NCI-H82 treated with DMSO at 0.1 percent for 48 hours (cell line): Measurements from ENCODE around the gene KANSL1L.
"Not testable (repeated sequence)": the region's sequence is repeated elsewhere in the genome, so short reads cannot be mapped to it uniquely, and the experiment has no call there.

Experiments used
- DNase-seq: peaks from one replicate; lab custom pipeline; 2025; ENCODE audit not compliant: unreplicated experiment; lab: John Stamatoyannopoulos, UW

Gene KANSL1L, protein sequence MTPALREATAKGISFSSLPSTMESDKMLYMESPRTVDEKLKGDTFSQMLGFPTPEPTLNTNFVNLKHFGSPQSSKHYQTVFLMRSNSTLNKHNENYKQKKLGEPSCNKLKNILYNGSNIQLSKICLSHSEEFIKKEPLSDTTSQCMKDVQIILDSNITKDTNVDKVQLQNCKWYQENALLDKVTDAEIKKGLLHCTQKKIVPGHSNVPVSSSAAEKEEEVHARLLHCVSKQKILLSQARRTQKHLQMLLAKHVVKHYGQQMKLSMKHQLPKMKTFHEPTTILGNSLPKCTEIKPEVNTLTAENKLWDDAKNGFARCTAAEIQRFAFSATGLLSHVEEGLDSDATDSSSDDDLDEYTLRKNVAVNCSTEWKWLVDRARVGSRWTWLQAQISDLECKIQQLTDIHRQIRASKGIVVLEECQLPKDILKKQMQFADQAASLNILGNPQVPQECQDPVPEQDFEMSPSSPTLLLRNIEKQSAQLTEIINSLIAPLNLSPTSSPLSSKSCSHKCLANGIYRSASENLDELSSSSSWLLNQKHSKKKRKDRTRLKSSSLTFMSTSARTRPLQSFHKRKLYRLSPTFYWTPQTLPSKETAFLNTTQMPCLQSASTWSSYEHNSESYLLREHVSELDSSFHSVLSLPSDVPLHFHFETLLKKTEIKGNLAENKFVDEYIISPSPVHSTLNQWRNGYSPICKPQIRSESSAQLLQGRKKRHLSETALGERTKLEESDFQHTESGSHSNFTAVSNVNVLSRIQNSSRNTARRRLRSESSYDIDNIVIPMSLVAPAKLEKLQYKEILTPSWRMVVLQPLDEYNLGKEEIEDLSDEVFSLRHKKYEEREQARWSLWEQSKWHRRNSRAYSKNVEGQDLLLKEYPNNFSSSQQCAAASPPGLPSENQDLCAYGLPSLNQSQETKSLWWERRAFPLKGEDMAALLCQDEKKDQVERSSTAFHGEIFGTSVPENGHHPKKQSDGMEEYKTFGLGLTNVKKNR

DNA sequence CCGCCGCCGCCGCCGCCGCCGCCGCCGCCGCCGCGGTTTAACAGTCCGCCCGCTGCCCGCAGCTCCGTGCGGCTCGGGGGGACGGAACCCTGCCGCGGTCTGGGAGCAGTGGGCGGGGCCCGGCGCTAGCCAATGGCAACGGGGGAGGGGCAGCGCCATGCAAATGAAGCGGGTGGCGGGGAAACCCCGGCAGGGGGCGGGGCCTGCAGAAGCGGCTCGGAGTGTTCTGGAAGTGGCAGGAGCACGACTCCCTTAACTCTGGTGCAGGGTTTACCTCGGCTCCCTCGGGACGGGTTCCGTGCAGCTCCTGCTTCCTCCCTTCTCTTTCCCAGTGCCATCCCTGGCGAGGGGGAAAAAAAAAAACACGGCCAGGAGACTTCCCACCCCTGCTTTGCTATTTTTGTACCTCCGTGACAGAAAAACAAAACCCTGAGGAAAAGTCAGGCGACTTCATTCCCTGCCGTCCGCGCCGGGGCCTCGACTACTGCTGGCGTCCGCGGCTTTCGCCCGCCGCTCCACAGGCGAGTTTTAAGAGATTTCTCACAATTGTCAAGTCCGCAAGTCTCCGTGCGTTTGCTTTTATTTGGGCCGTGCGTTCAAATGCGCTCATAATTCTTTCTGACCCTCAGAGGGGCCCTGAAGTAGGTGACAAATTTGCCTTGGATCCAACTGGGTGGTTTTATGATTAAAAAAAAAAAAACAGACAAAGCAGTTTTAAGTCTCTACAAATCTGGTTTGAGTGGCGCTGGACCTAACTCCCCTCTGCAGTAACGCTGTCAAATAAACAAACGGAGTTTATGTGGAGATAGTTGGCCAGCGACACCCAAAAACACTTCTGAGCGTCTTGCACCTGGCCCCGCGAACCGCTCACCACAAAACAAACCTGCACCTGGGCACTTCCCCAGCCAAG, at the start of gene KANSL1L:
Gene KANSL1L, minus strand, starts transcription at position 101 of the 910 bp plus-strand sequence. CDS start 16,827 bp downstream, outside the sequence.
- peak; percentile 95 for DNase-seq

DNA sequence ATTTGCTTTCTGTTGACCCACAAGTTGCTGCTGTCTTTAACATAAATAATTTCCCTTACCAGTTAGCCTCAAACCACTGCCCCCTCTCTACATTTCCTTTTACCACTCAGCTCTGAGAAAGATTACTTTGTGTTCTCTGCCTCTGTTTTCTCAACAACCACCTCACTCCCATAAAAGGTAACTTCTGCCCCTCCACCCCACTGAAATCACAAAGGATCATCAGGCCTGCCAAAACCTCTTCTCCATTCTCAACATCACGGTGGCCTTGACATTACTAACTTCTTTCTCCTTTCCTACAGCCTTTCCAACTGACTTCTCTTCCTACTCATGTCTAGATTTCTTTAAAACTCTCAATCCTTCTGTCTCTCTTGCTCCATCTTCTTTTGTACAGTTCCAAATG, 43.9 kb upstream of the KANSL1L start:
- no peak for DNase-seq

- no peak for DNase-seq
Observed at GRCh38 chr2:210210185-210210584, 39.0 kb upstream of the KANSL1L start.

DNA sequence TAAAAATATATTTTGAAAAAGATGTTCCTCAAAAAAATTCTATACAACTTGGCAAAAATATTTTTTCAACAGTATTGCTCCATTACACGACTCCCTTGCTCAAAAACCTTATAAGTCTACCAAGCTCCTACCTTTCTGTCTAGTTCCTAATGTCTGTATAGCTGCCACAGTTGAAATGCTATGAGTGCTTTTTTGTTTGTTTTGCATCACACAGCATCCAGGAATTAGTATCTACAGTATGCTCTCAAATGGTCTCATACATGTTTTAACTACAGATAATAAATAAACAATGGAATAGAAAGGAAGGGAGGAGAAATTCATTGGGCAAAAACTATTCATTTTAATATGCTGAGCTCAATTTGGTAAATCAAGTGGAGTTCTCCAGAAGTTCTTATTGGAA, 36.7 kb upstream of the KANSL1L start:
- no peak for DNase-seq

DNA sequence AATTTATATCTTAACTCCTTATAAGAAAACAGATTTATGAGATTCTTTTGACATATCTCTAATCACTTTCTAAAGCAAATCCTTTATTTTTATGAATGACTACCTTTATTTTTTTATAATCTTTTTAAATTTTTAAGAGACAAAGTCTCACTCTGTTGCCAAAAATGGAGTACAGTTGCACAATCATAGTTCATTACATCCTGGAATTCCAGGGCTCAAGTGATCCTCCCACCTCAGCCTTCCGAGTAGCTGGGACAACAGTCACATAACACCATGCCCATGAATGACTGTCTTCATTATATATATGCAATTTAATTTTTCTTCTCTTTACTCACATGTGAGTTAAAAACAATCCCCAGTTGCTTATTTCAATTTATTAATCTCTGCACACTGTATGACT, 32.3 kb upstream of the KANSL1L start:
- no peak for DNase-seq

GRCh38 chr2:210203147-210203546, 31.9 kb upstream of the KANSL1L start:
- DNase-seq: no peak

DNA sequence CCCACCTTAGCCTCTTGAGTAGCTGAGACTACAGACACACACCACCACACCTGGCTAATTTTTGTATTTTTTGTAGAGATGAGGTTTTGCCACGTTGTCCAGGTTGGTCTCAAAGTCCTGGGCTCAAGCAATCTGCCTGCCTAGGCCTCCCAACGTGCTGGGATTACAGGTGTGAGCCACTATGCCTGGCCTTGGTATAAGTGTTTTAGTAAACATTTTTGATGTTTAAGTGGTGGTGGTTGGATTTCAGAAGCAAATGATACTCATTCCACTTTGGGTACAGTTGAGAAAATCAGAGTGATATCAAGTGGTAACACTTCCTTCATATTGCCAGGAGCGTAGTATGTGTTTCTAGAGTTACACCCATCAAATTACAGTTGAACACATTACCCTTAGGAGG, 28.6 kb upstream of the KANSL1L start:
- DNase-seq: no peak

DNA sequence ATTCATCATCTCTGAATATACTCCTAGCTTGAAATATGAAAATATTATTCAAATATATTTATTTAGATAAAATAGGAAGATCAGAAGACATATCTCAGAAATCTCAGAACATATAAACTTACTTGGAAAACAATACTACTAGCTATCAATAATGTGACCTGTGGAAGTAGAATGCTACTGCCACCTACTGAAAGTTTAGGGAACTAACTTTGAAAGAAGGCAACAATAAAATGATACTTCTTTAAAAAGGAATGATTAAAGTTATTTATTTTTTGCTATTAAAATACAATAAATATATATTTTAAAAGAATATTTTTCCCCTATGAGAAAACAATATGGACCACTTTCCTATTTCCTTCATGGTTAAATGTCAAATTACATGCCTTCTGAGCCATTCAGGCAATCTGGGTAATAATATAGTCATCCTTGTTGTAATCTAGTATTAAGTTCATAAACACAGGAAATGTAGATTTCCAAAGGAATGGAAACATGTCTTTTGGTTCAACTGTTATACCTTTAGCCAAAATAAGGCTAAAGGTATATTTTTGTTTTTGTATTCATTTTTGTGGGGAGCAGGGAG, 28.1 kb upstream of the KANSL1L start:
- DNase-seq: peak; percentile 24

- DNase-seq: no peak
Observed at GRCh38 chr2:210198326-210198725, 27.1 kb upstream of the KANSL1L start.

GRCh38 chr2:210197720-210198119, 26.5 kb upstream of the KANSL1L start:
- no peak for DNase-seq

- DNase-seq: peak; percentile 38
Observed at GRCh38 chr2:210195101-210195852, 24.1 kb upstream of the KANSL1L start.

DNA sequence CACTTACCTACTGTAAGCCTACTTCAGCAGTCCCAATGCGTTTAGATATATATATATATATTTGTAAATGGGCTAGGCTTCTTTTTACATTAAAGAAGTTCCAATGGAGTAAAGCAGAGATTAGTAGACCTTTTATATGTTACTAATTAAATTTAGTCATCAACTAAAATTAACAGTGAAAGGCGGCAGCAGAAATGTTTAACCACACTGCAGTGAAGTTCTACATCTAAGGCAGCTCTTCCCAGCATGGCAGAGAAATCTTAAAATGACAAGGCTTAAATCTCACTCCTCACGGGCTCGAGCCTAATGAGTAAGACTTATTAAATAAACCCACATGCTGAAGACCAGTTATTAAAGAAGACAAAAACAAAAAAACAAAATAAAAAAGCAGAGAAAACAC, 19.1 kb upstream of the KANSL1L start:
- DNase-seq: no peak

DNA sequence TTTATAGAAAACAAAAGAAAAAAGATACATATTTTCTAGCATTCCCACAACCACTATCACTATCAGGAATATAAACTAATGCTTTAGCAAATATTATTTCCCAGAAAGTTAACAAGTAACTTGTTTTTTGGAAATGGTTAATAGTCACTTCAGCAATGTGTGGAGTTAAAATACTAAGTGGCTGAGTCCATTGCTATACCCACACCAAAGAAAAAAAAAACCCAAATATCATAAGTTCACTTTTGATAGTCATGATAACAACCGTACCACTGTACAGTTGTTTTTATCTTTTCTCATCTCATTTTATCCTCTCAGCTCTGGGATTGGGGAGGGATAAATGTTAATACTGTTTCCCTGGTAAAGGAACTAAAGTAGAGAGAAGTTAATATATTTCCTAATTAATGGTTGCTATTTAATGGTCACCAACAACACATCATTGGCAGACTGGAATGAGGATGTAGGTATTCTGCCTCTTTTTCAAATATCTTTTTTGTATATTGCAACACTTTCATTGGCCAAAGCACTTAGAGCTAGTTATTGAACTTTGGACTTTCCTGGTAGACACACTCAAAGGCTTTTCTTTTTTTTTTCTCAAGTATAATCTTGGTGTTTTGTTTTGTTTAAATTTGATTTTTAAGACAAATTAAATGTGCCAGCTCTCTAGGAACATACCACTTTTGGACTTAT, 18.4 kb upstream of the KANSL1L start:
- DNase-seq: no peak

GRCh38 chr2:210188755-210189154, 17.5 kb upstream of the KANSL1L start:
- peak; percentile 83 for DNase-seq

- DNase-seq: no peak
Observed at GRCh38 chr2:210188190-210188589, 17.0 kb upstream of the KANSL1L start.

DNA sequence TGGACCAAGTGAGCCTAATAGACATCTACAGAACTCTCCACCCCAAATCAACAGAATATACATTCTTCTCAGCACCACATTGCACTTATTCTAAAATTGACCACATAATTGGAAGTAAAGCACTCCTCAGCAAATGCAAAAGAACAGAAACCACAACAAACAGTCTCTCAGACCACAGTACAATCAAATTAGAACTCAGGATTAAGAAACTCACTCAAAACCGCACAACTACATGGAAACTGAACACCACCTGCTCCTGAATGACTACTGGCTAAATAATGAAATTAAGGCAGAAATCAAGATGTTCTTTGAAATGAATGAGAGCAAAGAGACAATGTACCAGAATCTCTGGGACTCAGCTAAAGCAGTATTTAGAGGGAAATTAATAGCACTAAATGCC, 12.7 kb upstream of the KANSL1L start:
- not testable (repeated sequence) for DNase-seq

DNA sequence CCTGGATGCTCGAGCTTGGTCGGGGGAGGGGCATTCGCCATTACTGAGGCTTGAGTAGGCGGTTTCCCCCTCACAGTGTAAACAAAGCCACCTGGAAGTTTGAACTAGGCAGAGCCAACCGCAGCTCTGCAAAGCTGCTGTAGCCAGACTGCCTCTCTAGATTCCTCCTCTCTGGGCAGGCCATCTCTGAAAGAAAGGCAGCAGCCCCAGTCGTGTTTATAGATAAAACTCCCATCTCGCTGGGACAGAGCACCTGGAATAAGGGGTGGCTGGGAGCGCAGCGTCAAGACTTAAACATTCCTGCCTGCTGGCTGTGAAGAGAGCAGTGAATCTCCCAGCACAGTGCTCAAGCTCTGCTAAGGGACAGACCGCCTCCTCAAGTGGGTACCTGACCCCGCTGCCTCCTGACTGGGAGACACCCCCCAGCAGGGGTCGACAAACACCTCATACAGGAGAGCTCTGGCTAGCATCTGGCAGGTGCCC, 10.4 kb upstream of the KANSL1L start:
- not testable (repeated sequence) for DNase-seq

DNA sequence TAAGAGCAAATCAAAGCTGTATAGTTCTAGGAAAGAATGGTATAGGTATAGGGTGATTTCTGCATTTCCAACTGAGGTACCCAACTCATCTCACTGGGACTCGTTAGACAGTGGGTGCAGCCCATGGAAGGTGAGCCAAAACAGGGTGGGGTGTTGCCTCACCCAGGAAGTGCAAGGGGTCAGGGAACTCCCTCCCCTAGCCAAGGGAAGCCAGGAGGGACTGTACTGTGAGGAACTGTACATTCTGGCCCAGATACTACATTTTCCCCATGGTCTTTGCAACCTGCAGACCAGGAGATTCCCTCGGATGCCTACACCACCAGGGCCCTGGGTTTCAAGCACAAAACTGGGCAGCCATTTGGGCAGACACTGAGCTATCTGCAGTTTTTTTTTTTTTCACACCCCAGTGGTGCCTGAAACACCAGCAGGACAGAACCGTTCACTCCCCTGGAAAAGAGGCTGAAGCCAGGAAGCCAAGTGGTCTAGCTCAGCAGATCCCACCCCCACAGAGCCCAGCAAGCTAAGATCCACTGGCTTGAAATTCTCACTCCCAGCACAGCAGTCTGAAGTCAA, 9.9 kb upstream of the KANSL1L start:
- DNase-seq: not testable (repeated sequence)

DNA sequence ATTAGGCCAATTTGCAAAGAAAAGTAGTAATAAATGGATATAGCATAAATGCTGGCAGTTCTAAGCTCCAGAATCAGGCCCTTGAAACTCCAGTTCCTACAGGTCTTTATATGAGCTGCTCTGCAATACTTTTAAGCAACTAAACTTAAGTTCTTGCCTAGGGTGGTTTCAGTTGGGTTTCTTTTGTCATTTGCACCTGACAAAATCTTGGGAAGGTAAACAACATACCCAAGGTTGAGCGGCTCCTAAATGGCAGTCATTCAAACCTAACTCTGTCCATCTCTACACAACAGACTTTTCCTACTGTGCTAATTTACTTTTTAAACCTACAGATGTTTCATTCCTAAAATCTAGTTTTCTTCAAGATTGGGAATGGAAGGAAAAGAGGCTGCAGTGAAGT, 9.3 kb upstream of the KANSL1L start:
- DNase-seq: no peak
